ENCODE data around the gene AASDH. TPM values are rescaled to one million over a fixed set of nuclear protein-coding genes. Genes with fewer than 3 reads are reported as not detected.

The AASDH gene, protein sequence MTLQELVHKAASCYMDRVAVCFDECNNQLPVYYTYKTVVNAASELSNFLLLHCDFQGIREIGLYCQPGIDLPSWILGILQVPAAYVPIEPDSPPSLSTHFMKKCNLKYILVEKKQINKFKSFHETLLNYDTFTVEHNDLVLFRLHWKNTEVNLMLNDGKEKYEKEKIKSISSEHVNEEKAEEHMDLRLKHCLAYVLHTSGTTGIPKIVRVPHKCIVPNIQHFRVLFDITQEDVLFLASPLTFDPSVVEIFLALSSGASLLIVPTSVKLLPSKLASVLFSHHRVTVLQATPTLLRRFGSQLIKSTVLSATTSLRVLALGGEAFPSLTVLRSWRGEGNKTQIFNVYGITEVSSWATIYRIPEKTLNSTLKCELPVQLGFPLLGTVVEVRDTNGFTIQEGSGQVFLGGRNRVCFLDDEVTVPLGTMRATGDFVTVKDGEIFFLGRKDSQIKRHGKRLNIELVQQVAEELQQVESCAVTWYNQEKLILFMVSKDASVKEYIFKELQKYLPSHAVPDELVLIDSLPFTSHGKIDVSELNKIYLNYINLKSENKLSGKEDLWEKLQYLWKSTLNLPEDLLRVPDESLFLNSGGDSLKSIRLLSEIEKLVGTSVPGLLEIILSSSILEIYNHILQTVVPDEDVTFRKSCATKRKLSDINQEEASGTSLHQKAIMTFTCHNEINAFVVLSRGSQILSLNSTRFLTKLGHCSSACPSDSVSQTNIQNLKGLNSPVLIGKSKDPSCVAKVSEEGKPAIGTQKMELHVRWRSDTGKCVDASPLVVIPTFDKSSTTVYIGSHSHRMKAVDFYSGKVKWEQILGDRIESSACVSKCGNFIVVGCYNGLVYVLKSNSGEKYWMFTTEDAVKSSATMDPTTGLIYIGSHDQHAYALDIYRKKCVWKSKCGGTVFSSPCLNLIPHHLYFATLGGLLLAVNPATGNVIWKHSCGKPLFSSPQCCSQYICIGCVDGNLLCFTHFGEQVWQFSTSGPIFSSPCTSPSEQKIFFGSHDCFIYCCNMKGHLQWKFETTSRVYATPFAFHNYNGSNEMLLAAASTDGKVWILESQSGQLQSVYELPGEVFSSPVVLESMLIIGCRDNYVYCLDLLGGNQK
- total RNA-seq (2021) (10.2 and 11.5 TPM in 2 replicates), Bru-seq, nascent RNA (percentile 64 among the genes with signal in this experiment), BruChase-seq, experiment 1, labeled RNA remaining after a 2-hour chase (percentile 69 among the genes with signal in this experiment), BruChase-seq, experiment 2, labeled RNA remaining after a 6-hour chase (percentile 70 among the genes with signal in this experiment)
- long read RNA-seq, partial matches to known transcripts: 1 of 12 reads
- long read RNA-seq, other reads (novel, unspliced or antisense): 7 of 12 reads

DNA sequence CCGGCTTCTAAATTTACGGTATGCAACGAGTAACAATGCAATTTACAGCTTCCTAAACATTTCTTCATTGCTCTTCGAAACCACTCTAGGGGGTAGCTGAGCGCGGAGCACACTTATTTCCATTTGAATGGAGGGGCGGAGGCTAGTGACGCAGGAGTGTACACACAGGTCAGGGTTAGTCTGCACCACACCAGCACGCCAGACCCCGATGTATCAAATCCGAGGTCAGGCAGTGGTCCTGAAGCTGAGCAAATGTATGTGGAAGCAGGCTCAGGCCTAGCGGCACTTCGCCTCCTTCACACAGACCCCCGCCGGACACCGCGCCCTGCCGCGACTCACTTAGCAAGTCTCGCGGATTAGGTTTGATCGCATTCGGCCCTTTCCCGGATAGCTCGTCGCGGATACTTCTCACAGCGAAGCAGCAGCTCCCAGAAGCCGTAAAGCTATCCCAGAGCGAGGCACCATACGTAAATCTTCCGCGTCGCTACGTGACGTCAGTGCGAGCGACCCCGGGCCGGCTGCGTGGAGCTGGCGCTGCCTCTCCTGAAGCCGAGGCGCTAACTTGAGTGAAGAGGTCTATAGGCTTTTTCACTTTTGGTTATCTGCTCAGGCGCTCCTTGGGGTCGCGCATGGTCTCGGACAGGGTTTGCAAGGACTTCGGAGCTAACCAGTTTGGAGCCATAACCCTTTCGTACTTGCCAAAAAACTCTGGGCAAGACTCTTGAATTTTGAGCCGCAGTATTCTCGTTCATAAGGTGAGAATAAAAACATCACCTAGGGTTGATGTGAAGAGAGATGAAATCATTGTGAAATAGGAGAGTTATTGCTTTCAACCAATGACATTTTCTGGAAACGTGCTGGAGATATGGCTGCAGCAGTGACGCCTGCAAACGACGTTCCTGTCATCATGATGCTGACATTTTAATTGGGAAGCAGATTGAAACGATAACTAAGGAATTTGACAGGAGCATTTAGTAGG lies at the start of gene AASDH:
TSS of gene AASDH (minus strand) at position 469 of the 979 bp plus-strand sequence. CDS start 3,192 bp downstream, outside the sequence.
- peak within 1 kb of the TSS; percentile 91 for H3K4me3 ChIP-seq
- H3K27me3 ChIP-seq (ENCODE audit: insufficient read depth, low read depth): no peaks in the 10 kb centered on the region
- H3K9me3 ChIP-seq (ENCODE audit: insufficient read depth, low read depth): no peaks in the 10 kb centered on the region
- H3K27ac ChIP-seq: peak within 1 kb of the TSS; percentile 78
- ChIA-PET POLR2A (ENCODE audit: unreplicated experiment) (interaction anchor here (0.6 to 1.6 kb wide), 8 partner anchors 23 to 1028 kb away, joined by 3 to 13 read pairs (median 4); partner anchors contain the start of genes PAICS, POLR2B and PPAT), CTCF (interaction anchor here (0.6 to 1.1 kb wide), 2 partner anchors 18 to 141 kb away, joined by 3 read pairs; no protein-coding TSS in a partner anchor)
- BruUV-seq (replicated peaks): TSS peak; percentile 75
- TF ChIP-seq, protein P1, sequence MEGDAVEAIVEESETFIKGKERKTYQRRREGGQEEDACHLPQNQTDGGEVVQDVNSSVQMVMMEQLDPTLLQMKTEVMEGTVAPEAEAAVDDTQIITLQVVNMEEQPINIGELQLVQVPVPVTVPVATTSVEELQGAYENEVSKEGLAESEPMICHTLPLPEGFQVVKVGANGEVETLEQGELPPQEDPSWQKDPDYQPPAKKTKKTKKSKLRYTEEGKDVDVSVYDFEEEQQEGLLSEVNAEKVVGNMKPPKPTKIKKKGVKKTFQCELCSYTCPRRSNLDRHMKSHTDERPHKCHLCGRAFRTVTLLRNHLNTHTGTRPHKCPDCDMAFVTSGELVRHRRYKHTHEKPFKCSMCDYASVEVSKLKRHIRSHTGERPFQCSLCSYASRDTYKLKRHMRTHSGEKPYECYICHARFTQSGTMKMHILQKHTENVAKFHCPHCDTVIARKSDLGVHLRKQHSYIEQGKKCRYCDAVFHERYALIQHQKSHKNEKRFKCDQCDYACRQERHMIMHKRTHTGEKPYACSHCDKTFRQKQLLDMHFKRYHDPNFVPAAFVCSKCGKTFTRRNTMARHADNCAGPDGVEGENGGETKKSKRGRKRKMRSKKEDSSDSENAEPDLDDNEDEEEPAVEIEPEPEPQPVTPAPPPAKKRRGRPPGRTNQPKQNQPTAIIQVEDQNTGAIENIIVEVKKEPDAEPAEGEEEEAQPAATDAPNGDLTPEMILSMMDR (conservative IDR thresholded peaks at IDR 0.05): no peak
- no peak for TF ChIP-seq EZH2 (IDR thresholded peaks at IDR 0.05; ENCODE audit: low read depth)
- H3F3A ChIP-seq (ENCODE audit: insufficient read depth, low read depth): peaks cover 18% of the 10 kb centered on the region; the same call in 1 of the 2 replicates
- no peaks in the 10 kb centered on the region for H3K36me3 ChIP-seq (ENCODE audit: low read depth)
- peak within 1 kb of the TSS; percentile 98 for H2AFZ ChIP-seq
- H3K9me2 ChIP-seq (ENCODE audit: insufficient read depth): no peaks in the 10 kb centered on the region
- peak; percentile 84 to 87 for DNase-seq
- H4K20me1 ChIP-seq (ENCODE audit: insufficient read depth): no peaks in the 10 kb centered on the region
- intact Hi-C loops (cut with micrococcal nuclease; ENCODE audit: unreplicated experiment): loop anchor here (2.0 kb wide), 1 partner anchor 49 kb away; the partner anchor contains the start of gene PAICS
- H3K4me1 ChIP-seq (replicated peaks; ENCODE audit: insufficient read depth): peaks cover 5% of the 10 kb centered on the region; the same call in 1 of the 2 replicates
- peak within 1 kb of the TSS; percentile 80 for H3K4me2 ChIP-seq
- H3K79me2 ChIP-seq (ENCODE audit: low read depth): peaks cover 25% of the 10 kb centered on the region

DNA sequence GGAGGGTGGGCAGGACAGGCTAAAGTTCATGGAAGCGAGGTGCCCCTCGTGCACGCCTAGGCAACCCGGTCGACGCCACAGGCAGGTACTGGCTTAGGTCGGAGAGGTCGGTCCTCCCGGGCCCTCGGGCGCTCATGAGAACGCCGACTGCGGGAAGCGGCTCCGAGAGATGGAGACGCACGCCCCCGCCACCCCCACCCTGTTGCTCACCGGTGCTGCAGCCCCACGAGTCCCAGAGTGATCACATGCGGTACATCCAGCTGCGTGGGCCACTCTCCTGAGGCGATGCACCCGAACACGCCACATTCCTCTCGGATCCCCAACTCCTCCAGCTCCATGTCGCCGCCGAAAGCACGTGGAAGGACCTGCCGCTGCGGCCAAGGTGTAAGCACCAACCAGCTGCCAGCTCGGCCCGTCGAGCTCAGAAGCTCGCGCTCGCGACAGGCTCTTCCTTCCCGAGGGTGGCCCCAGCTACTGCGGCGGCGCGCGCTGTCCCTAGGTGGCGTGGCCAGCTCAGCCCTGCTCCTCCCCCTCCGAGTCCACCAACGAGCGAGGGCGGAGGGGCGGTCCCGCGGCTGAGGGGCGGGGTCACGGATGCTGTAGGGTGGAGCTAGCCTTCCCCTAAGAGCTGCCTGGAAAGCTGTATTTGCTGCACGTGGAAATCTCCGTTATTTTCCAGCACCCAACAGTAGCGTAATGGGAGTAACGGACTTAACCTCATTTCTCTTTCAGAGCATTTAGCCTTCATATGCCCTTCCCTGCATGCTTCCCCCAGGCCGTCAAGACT lies 48.0 kb upstream of the AASDH start, which contains the start of gene PPAT:
TSS of gene PPAT (minus strand) at position 476 of the 787 bp plus-strand sequence. CDS start at position 338, 138 bp downstream.
- Histone ChIP-seq H3K4me3 (peak within 1 kb of the TSS; percentile 98), H3K9me2 (ENCODE audit: insufficient read depth) (no peaks in the 10 kb centered on the region), H4K20me1 (ENCODE audit: insufficient read depth) (peaks cover 8% of the 10 kb centered on the region), H2AFZ (peak within 1 kb of the TSS; percentile 86), H3K27ac (peak within 1 kb of the TSS; percentile 82), H3K36me3 (ENCODE audit: low read depth) (no peaks in the 10 kb centered on the region), H3K4me1 (replicated peaks; ENCODE audit: insufficient read depth) (peaks cover 18% of the 10 kb centered on the region; the same call in 1 of the 2 replicates), H3K4me2 (peak within 1 kb of the TSS; percentile 97), H3K79me2 (ENCODE audit: low read depth) (peaks cover 87% of the 10 kb centered on the region), H3K9me3 (ENCODE audit: insufficient read depth, low read depth) (no peaks in the 10 kb centered on the region), H3F3A (ENCODE audit: insufficient read depth, low read depth) (peaks cover 15% of the 10 kb centered on the region), H3K27me3 (ENCODE audit: insufficient read depth, low read depth) (no peaks in the 10 kb centered on the region)
- CTCF ChIA-PET: no interaction called here
- DNase-seq: peak; percentile 91 to 96
- intact Hi-C loops (cut with micrococcal nuclease; ENCODE audit: unreplicated experiment): loop anchor here (2.0 kb wide), 1 partner anchor 25 kb away; no protein-coding TSS in a partner anchor
- no TSS peak for BruUV-seq (replicated peaks)
- POLR2A ChIA-PET (ENCODE audit: unreplicated experiment): interaction anchor here (0.5 to 1.5 kb wide), 6 partner anchors 10 to 206 kb away, joined by 3 to 13 read pairs (median 10); partner anchors contain the start of gene AASDH
- TF ChIP-seq, protein P1 (conservative IDR thresholded peaks at IDR 0.05): peak; percentile 30; the same call in 1 of the 2 replicates
- TF ChIP-seq EZH2 (IDR thresholded peaks at IDR 0.05; ENCODE audit: low read depth): no peak
